Activated CD8-positive, alpha-beta memory T cell treated with anti-CD3 and anti-CD28 coated beads for 36 hours (primary cell): ENCODE data around the gene SLC39A13. TPM values are rescaled to one million over a fixed set of nuclear protein-coding genes. Genes with fewer than 3 reads are reported as not detected.

ENCODE experiments used
- CTCF ChIA-PET: fragments of 350-600 bp; sonication (Branson Sonifier 250); formaldehyde crosslinking; loops from one replicate; lab custom pipeline; 2021; ENCODE audit warnings: antibody characterized with exemption; lab: Charles Lee
- POLR2A ChIA-PET: fragments of 350-600 bp; sonication (Branson Sonifier 250); formaldehyde crosslinking; loops from one replicate; lab custom pipeline; 2021; ENCODE audit warnings: antibody characterized with exemption; lab: Charles Lee
- total RNA-seq, 2 experiments: library from RNA; stranded (reverse); gene quantifications; one replicate each; pipeline ENCODE4 v1.2.3, GENCODE V29; 2021

The SLC39A13 gene
- total RNA-seq, 2 experiments from 2014 or later, result 17.3 to 19.2 TPM

DNA sequence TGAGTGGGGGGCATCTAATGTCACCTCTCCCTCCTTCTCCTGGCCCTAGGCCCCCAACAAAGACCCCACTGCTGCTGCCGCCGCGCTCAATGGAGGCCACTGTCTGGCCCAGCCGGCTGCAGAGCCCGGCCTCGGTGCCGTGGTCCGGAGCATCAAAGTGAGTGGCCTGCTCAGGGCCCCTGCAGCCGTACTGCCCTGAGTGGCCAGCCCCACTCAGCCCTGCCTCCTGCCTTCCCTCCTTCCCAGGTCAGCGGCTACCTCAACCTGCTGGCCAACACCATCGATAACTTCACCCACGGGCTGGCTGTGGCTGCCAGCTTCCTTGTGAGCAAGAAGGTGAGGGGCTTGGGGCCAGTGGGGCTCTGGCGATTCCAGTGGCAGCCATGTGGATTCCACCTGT, 5.0 kb downstream of the SLC39A13 start:
- ChIA-PET CTCF (interaction anchor here (1.2 to 3.4 kb wide), 4 partner anchors 12 to 51 kb away, joined by 3 to 25 read pairs (median 4); partner anchors contain the start of gene PSMC3), POLR2A (no interaction called here)

DNA sequence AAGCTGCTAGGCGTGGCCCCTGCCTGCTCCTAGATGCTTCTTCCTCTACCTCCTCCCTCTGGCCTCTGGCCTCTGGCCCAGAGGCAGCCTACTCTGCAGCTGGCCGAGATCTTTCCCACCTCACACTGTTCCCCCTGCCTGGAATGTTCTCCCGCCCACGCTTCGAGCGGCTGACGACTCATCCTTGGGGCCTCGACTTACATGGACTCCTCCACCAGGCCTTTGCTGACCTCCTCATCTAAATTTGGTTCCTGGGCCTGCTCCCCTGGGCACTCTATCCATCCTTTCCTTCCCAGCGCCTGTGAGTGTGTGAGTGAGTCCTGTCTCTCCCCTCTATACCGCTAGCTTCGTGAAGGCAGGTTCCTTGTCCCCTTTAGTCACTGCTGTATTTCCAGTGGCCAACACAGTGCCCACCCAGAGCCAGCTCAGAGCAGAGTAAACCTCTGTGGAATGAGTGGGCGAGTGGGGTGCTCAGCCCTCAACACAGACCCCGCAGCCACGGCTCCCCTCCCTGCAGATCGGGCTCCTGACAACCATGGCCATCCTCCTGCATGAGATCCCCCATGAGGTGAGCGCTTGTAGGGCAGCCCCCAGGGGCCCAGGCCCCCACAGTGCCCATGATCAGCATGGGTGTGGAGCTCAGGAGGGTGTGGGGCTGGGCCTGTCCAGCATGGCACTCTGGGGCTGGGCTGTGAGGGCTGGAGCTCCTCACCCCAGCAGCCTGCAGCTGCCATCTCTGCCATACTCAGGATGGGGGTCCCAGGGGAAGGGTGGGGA, 5.7 kb downstream of the SLC39A13 start:
- ChIA-PET CTCF (no interaction called here), POLR2A (interaction anchor here (1.3 kb wide), 1 partner anchor 12 kb away, joined by 4 read pairs; the partner anchor contains the start of gene PSMC3)

DNA sequence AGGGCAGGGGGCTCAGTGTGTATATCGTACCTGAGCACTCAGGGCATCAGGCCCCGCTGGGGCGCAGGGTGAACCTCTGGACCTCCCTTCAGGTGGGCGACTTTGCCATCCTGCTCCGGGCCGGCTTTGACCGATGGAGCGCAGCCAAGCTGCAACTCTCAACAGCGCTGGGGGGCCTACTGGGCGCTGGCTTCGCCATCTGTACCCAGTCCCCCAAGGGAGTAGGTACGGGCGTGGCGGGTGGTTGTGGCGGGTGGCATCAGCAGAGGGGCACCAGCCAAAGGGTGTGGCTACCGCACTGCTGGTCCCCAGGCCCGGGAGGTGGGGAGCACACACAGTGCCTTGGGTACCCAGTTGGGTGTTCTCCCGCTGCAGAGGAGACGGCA, 6.3 kb downstream of the SLC39A13 start:
- ChIA-PET CTCF (no interaction called here), POLR2A (interaction anchor here (1.3 kb wide), 1 partner anchor 12 kb away, joined by 4 read pairs; the partner anchor contains the start of gene PSMC3)

DNA sequence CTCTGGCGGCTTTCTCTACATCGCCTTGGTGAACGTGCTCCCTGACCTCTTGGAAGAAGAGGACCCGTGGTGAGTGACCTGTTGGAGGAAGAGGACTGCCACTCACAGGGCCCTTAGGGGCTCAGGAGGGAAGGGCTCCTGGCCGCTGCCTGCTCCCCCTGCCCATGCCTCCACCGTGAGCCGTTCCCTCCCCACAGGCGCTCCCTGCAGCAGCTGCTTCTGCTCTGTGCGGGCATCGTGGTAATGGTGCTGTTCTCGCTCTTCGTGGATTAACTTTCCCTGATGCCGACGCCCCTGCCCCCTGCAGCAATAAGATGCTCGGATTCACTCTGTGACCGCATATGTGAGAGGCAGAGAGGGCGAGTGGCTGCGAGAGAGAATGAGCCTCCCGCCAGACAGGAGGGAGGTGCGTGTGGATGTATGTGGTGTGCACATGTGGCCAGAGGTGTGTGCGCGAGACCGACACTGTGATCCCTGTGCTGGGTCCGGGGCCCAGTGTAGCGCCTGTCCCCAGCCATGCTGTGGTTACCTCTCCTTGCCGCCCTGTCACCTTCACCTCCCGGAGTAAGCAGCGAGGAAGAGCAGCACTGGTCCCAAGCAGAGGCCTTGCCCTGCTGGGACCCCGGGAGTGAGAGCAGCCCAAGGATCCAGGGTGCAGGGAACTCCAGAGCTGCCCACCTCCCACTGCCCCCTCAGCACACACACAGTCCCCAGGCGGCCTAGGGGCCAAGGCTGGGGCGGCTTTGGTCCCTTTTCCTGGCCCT, 6.9 kb downstream of the SLC39A13 start:
- CTCF ChIA-PET, result no interaction called here
- POLR2A ChIA-PET, result interaction anchor here (1.3 kb wide), 2 partner anchors 9 to 11 kb away, joined by 4 to 5 read pairs; partner anchors contain the start of gene PSMC3

DNA sequence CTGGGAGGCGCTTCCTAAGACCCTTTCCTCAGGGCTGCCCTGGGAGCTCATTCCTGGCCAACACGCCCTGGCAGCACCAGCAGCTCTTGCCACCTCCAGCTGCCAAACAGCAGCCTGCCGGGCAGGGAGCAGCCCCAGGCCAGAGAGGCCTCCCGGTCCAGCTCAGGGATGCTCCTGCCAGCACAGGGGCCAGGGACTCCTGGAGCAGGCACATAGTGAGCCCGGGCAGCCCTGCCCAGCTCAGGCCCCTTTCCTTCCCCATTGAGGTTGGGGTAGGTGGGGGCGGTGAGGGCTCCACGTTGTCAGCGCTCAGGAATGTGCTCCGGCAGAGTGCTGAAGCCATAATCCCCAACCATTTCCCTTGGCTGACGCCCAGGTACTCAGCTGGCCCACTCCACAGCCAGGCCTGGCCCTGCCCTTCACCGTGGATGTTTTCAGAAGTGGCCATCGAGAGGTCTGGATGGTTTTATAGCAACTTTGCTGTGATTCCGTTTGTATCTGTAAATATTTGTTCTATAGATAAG, 7.6 kb downstream of the SLC39A13 start:
- CTCF ChIA-PET, result no interaction called here
- POLR2A ChIA-PET, result interaction anchor here (1.3 kb wide), 1 partner anchor 9 kb away, joined by 5 read pairs; no protein-coding TSS in a partner anchor

DNA sequence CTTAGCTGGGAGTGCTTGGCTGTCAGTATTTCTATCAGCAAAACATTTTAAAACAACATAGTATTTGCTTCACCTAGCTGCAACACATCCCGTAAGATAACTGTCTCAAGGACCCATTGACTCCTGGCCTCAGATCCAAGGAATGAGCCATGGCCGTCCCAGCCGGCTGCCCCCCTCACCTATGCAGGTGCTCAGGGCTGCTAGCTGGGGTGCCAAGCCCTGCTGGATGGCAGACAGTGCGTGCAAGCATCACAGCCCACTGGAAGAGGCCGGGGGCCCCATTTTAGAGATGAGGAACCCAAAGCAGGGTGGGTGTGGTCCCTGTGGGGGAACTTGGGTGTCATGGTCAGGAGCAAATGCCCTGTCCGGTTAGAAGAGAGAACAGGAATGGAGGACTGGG, 9.3 kb downstream of the SLC39A13 start:
- CTCF ChIA-PET, result interaction anchor here (0.8 to 1.2 kb wide), 2 partner anchors 8 to 9 kb away, joined by 3 to 6 read pairs; partner anchors contain the start of gene SLC39A13

DNA sequence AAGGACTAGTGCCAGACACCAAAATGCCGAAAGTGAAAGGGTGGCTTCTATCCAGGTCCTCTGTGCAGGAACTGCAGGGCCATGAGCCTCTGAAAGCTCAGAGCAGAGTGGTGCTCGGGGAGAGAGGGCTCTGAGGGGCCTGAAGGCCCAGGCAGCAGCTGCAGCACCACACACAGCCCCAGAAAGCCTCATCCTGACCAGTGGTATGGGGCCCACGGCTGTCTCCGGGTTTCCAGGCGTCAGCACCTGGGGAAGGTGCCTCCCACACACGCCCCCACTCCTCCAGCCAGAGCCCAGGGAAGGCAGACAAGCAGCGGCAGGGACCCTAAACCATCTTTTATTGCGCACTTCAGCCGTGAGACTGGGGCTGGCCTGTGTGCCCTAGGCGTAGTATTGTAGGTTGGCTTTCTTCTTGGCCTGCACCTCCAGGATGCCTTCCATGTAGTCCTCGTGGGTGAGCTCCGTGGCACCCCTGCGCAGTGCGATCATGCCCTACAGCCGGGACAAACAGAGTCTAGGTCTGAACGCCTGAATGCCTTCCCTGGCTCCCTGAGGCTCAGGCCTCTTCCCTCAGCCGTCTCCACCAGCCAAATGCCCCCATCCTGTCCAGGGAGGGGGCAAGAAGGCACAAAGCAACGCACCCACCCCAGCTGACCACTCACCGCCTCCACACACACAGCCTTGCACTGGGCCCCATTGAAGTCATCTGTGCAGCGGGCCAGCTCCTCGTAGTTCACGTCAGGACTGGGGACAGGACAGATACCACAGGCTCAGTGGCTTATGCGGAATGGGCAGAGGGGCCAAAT, 10.3 kb downstream of the SLC39A13 start:
- ChIA-PET POLR2A (no interaction called here), CTCF (interaction anchor here (0.6 to 1.1 kb wide), 3 partner anchors 36 to 148 kb away, joined by 3 to 4 read pairs (median 3); no protein-coding TSS in a partner anchor)

More for the DNA sequence above, 9.3 kb downstream of the SLC39A13 start:
- POLR2A ChIA-PET, result interaction anchor here (1.0 to 1.2 kb wide), 3 partner anchors 9 to 231 kb away, joined by 3 to 4 read pairs (median 4); partner anchors contain the start of genes PSMC3 and SLC39A13

DNA sequence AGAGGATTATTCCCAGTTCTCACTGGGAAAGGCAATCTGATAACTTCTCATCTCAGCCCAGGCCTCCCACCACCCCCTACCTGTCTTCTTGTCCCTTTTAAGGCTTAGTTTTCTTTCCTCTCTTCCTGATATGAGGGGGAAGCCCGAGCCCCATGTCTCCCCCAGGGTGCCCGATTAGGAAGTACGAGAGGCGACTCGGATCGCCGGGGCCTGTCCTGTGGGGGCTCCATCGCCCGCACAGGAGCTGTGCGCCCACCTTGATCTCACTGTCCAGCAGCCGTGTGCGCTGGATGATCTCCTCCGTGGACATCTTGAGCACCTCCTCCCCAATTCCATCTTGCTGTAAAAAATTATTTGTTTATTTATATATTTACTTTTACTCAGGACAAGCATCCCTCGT, 17.2 kb downstream of the SLC39A13 start:
- ChIA-PET POLR2A (interaction anchor here (1.0 to 1.7 kb wide), 4 partner anchors 17 to 210 kb away, joined by 3 to 8 read pairs (median 4); partner anchors contain the start of genes DDB2 and SLC39A13), CTCF (interaction anchor here (1.0 to 4.0 kb wide), 4 partner anchors 9 to 19 kb away, joined by 3 to 25 read pairs (median 4); partner anchors contain the start of gene SLC39A13)

DNA sequence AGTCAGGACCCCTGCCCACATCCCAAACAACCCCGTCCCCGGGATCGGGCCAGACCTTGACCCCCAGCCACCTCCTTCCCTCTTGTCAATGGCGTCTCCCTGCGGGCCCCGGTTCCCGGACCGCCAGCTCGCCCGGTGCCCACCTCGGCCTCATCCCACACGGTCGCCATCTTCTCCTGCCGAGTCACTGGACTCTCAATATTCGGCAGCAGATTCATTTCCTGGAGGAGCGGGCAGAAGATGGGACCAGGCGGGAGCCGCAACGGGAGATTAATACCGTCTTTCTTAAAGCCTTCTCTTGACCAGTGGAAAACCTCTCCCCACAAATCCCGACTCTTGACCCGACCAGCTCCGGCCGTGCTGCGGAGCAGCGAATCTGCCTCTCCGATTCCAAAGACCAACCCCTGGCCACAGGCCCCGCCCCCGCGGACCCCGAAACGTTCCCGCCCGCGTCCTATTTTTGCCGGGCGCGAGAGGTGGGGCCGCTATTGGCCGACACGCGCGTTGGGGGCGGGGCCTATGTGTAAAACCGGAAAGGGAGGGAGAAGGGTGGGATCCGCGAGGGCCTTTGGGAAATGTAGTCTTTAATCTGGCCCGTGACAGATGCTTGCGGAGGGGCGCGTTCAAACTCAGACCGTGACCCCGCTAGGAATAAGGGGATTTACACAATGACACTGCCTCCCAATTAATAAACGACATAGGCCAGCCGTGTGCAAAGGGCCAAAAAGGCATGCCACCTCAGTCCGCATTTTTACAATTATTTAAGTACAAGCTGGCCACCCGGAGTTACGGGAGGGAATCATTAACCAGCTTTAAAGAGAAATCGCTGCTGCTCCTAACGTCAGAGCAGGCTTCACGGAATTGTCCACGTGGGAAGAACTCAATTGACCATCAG, 17.9 kb downstream of the SLC39A13 start, which contains the start of gene PSMC3:
PSMC3 (minus strand) TSS at position 378 of the 895 bp plus-strand sequence; CDS start at position 218, 160 bp downstream.
- POLR2A ChIA-PET, result interaction anchor here (0.6 to 1.7 kb wide), 7 partner anchors 9 to 211 kb away, joined by 3 to 8 read pairs (median 4); partner anchors contain the start of genes DDB2 and SLC39A13
- CTCF ChIA-PET, result interaction anchor here (0.6 to 4.0 kb wide), 7 partner anchors 9 to 286 kb away, joined by 3 to 25 read pairs (median 3); partner anchors contain the start of genes MADD and SLC39A13

DNA sequence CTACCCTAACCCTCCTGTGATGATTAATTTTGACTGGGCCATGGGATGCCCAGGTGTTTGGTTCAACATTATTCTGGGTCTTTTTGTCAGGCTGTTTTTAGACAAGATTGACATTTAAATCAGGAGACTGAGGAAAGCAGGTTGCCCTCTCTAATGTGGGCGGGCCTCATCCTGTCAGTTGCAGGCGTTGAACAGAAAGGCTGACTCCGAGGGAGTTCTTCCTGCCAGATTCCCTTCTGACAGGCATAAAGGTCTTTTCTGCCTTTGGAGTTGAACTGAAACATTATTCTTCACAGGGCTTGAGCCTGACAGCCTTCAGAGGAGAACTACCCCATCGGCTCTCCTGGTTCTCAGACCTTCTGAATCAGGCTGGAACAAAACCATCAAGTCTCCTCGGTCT, 22.1 kb downstream of the SLC39A13 start:
- ChIA-PET POLR2A (no interaction called here), CTCF (interaction anchor here (2.0 kb wide), 1 partner anchor 18 kb away, joined by 4 read pairs; no protein-coding TSS in a partner anchor)

DNA sequence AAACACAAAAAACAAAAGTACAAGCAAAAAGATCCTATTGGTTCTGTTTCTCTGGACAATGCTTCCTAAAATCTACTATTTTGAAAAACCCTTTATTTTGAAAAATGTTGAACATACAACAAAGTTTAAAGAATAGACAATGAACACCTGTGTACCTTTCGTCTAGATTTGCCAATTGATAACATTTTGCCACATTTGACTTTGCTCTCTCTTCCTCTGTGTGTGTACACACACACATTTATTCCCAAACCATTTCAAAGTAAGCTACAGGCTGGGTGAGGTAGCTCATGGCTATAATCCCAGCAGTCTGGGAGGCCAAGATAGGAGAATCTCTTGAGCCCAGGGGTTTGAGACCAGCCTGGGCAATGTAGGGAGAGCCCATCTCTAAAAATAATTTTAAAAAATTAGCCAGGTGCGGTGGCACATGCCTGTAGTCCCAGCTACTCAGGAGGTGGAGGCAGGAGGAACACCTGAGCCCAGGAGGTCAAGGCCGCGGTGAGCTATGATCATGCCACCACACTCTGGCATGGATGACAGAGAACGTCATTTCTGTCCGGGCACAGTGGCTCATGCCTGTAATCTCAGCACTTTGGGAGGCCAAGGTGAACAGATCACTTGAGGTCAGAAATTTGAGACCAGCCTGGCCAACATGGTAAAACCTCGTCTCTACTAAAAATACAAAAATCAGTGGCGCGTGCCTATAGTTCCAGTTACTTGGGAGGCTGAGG, 23.1 kb downstream of the SLC39A13 start:
- ChIA-PET POLR2A (no interaction called here), CTCF (interaction anchor here (0.7 kb wide), 1 partner anchor 100 kb away, joined by 4 read pairs; no protein-coding TSS in a partner anchor)

DNA sequence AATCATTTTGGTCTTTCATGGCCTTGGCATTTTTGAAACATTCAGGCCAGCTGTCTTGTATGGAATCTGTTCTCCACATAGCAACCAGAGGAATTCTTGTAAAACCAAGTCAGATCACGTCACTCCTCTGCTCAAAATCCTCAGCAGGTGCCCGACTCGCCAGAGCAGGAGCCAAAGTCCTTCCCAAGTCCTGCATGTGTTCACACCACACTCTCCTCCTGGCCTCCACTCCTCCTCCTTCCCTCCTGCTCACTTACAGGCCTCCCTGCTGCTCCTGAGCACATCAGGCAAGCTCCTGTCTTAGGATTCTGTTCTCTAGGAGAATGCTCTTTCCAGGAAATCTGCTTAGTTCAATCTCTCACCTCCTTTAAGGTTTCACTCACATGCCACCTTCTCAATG, 24.8 kb downstream of the SLC39A13 start:
- ChIA-PET POLR2A (no interaction called here), CTCF (no interaction called here)

DNA sequence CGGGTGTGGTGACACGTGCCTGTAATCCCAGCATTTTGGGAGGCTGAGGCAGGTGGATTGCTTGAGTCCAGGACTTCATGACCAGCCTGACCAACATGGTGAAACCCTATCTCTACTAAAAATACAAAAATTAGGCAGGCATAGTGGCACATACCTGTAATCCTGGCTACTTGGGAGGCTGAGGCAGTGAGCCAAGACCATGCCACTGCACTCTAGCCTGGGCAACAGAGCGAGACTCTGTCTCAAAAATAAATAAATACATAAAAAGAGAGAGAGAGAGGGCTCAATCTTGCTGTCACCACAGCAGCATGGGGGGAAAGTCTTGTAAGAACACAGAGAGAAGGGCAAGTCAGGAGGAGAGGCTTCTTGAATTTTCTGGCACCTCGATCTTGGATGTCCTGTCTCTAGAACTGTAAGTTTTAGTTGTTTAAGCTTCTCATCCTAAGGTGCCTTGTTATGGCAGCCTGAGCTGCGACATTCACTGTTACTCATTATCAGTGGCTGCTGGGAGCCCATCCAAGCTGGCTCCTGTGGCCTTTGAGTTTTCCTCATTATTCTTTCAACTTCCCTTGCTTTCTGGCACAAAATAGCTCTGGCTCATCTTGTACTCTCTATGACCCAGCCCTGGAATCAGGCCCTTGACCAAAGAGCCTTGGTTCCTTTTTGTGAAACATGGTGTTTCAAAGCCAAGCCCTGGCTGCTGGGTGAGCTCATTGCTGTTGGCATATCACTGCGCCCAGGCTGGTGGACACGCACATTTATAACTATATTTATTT, 25.8 kb downstream of the SLC39A13 start:
- CTCF ChIA-PET, result no interaction called here
- POLR2A ChIA-PET, result no interaction called here

DNA sequence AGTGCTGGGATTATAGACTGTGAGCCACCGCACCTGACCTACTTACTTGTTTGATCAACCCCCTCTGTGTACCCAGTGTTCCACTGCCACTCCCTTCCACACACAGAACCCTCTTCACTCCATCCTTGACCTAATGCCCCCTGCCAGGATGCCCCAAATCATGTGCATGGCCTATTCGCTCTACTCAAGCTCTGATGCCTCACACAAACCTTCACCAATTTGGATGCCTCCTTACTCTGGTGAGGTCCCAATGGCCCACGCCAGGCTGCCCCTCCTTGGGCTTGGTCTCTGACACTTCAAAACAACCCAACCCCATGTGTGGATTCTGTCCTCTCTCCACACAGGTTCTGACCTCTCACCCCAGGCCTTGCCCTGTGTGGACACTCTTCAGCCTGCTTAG, 27.3 kb downstream of the SLC39A13 start:
- CTCF ChIA-PET, result no interaction called here
- POLR2A ChIA-PET, result no interaction called here

DNA sequence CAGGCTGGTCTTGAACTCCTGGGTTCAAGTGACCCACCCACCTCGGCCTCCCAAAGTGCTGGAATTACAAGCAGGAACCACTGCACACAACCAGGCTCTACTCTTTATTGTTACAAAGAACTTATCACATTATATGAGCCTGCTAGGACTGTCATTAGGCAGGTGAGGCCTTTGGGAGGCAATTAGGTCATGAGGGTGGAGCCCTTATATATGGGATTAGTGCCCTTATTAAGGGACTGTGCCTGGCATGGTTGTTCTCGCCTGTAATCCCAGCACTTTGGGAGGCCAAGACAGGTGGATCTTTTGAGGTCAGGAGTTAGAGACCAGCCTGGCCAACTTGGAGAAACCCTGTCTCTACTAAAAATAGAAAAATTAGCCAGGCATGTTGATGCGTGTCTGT, 28.3 kb downstream of the SLC39A13 start:
- ChIA-PET POLR2A (no interaction called here), CTCF (no interaction called here)
